Common myeloid progenitor, CD34-positive (primary cell): ENCODE results near the gene CAPZA2.

Experiments
- CTCF ChIA-PET: fragments of 350-600 bp; sonication (Branson Sonifier 250); formaldehyde crosslinking; loops from one replicate; lab custom pipeline; 2021; ENCODE audit warnings: antibody characterized with exemption; lab: Charles Lee
- POLR2A ChIA-PET: fragments of 350-600 bp; sonication (Branson Sonifier 250); formaldehyde crosslinking; loops from one replicate; lab custom pipeline; 2021; ENCODE audit warnings: antibody characterized with exemption; lab: Charles Lee
- DNase-seq, 3 donors: peaks; one replicate each; pipeline versions ENCODE4 v3.0.0 to v3.0.0-alpha.2; 2013
- H3K27ac ChIP-seq, 2 experiments: 1 replicate in 1 of 2; 2 replicates in 1 of 2; pipeline ENCODE4 v1.7.0; 2013; ENCODE audit warnings: inconsistent platforms in 2 of 2, low read length in 2 of 2, mild to moderate bottlenecking in 2 of 2, low read depth in 1 of 2, moderate library complexity in 1 of 2; ENCODE audit not compliant: severe bottlenecking in 2 of 2, insufficient read depth in 1 of 2, poor library complexity in 1 of 2
- H3K27me3 ChIP-seq, 5 experiments: replicated peaks in 2 of 5; 1 replicate in 3 of 5; 2 replicates in 2 of 5; pipeline versions ENCODE4 v1.6.1 to v1.7.0; 2013; ENCODE audit warnings: low read length in 4 of 5, mild to moderate bottlenecking in 2 of 5, moderate library complexity in 2 of 5, inconsistent platforms in 1 of 5; ENCODE audit not compliant: insufficient read depth in 5 of 5, control insufficient read depth in 4 of 5
- H3K36me3 ChIP-seq, 4 experiments: 1 replicate in 2 of 4; 2 replicates in 2 of 4; pipeline versions ENCODE4 v1.6.1 to v1.7.0; 2013; ENCODE audit warnings: low read length in 3 of 4, control low read depth in 1 of 4, mild to moderate bottlenecking in 1 of 4; ENCODE audit not compliant: control insufficient read depth in 4 of 4, insufficient read depth in 4 of 4
- H3K4me1 ChIP-seq, 4 experiments: 1 replicate in 3 of 4; 2 replicates in 1 of 4; pipeline versions ENCODE4 v1.6.1 to v1.7.1; 2013; ENCODE audit warnings: low read length in 3 of 4, mild to moderate bottlenecking in 3 of 4, control low read depth in 1 of 4, inconsistent platforms in 1 of 4, moderate library complexity in 1 of 4; ENCODE audit not compliant: control insufficient read depth in 4 of 4, insufficient read depth in 4 of 4; ENCODE audit errors: control extremely low read depth in 1 of 4
- H3K4me3 ChIP-seq, 7 experiments: 1 replicate in 4 of 7; 2 replicates in 3 of 7; pipeline versions ENCODE4 v1.5.1 to v1.7.0; 2013; ENCODE audit warnings: mild to moderate bottlenecking in 7 of 7, low read length in 6 of 7, moderate library complexity in 6 of 7, inconsistent platforms in 2 of 7, low read depth in 2 of 7, control low read depth in 1 of 7; ENCODE audit not compliant: insufficient read depth in 4 of 7, control insufficient read depth in 1 of 7; ENCODE audit errors: extremely low read depth in 1 of 7
- H3K9me3 ChIP-seq, 5 experiments: 1 replicate in 4 of 5; 2 replicates in 1 of 5; pipeline versions ENCODE4 v1.6.1 to v1.7.1; 2013; ENCODE audit warnings: low read length in 4 of 5, mild to moderate bottlenecking in 2 of 5, inconsistent platforms in 1 of 5, low read depth in 1 of 5, moderate library complexity in 1 of 5; ENCODE audit not compliant: control insufficient read depth in 4 of 5, insufficient read depth in 2 of 5; ENCODE audit errors: control extremely low read depth in 1 of 5
- WGBS: methylation state at CpG from one replicate; pipeline ENCODE4 v1.1.5; 2013; ENCODE audit not compliant: insufficient coverage; 5-methylcytosine and 5-hydroxymethylcytosine counted together

CAPZA2 gene

GRCh38 chr7:116906391-116906790, 44.0 kb downstream of the CAPZA2 start:
- no peaks in the 10 kb centered on the region for H3K9me3 ChIP-seq
- WGBS = 100% methylated on average over 1 of the region's 1 CpG
- no peaks in the 10 kb centered on the region for H3K4me1 ChIP-seq
- H3K4me3 ChIP-seq = no peak overlapping the region
- no peak overlapping the region for H3K27ac ChIP-seq
- ChIA-PET POLR2A (no interaction called here), CTCF (no interaction called here)
- H3K27me3 ChIP-seq = no peaks in the 10 kb centered on the region
- peaks cover 12 to 63% (median 33%) of the 10 kb centered on the region in 4 experiments for H3K36me3 ChIP-seq
- DNase-seq = no peak

GRCh38 chr7:116910383-116910782, 48.0 kb downstream of the CAPZA2 start:
- POLR2A ChIA-PET = no interaction called here
- no peak overlapping the region for H3K4me3 ChIP-seq
- no peaks in the 10 kb centered on the region for H3K27me3 ChIP-seq
- no peak for DNase-seq
- CTCF ChIA-PET = interaction anchor here (1.6 kb wide), 1 partner anchor 14 kb away, joined by 5 read pairs; no protein-coding TSS in a partner anchor
- H3K9me3 ChIP-seq = peaks cover 0 to 8% (median 0%) of the 10 kb centered on the region in 5 experiments
- H3K27ac ChIP-seq = no peak overlapping the region
- no peaks in the 10 kb centered on the region for H3K4me1 ChIP-seq
- 100% methylated on average over 1 of the region's 6 CpGs for WGBS
- peaks cover 23 to 79% (median 49%) of the 10 kb centered on the region in 4 experiments for H3K36me3 ChIP-seq

- DNase-seq = no peak
- peaks cover 29 to 82% (median 48%) of the 10 kb centered on the region in 4 experiments for H3K36me3 ChIP-seq
- CTCF ChIA-PET = interaction anchor here (1.3 to 1.5 kb wide), 2 partner anchors 11 to 21 kb away, joined by 3 to 5 read pairs; no protein-coding TSS in a partner anchor
- no peak overlapping the region for H3K27ac ChIP-seq
- no peak overlapping the region for H3K4me3 ChIP-seq
- peaks cover 0 to 8% (median 0%) of the 10 kb centered on the region in 5 experiments for H3K9me3 ChIP-seq
- POLR2A ChIA-PET = interaction anchor here (0.6 kb wide), 1 partner anchor 218 kb away, joined by 3 read pairs; no protein-coding TSS in a partner anchor
- no CpG with 5 or more reads among the region's 1 CpG for WGBS
- no peaks in the 10 kb centered on the region for H3K4me1 ChIP-seq
- H3K27me3 ChIP-seq = no peaks in the 10 kb centered on the region
These were observed 49.4 kb downstream of the CAPZA2 start for GRCh38 chr7:116911801-116912200.

- H3K27me3 ChIP-seq = no peaks in the 10 kb centered on the region
- ChIA-PET POLR2A (interaction anchor here (0.6 kb wide), 1 partner anchor 217 kb away, joined by 3 read pairs; no protein-coding TSS in a partner anchor), CTCF (interaction anchor here (1.3 to 1.5 kb wide), 2 partner anchors 11 to 20 kb away, joined by 3 to 5 read pairs; no protein-coding TSS in a partner anchor)
- H3K4me3 ChIP-seq = peak overlapping the region in 1 of 7 experiments; percentile 4
- H3K27ac ChIP-seq = no peak overlapping the region
- H3K9me3 ChIP-seq = peaks cover 0 to 8% (median 0%) of the 10 kb centered on the region in 5 experiments
- DNase-seq = no peak
- WGBS = no CpG with 5 or more reads among the region's 1 CpG
- H3K36me3 ChIP-seq = peaks cover 29 to 82% (median 47%) of the 10 kb centered on the region in 4 experiments
- no peaks in the 10 kb centered on the region for H3K4me1 ChIP-seq
These were observed 50.0 kb downstream of the CAPZA2 start for GRCh38 chr7:116912269-116912909.

GRCh38 chr7:116918704-116919103, 56.3 kb downstream of the CAPZA2 start:
- DNase-seq = no peak
- ChIA-PET POLR2A (interaction anchor here (0.7 kb wide), 1 partner anchor 1378 kb away, joined by 5 read pairs; no protein-coding TSS in a partner anchor), CTCF (interaction anchor here (0.9 kb wide), 1 partner anchor 11 kb away, joined by 3 read pairs; no protein-coding TSS in a partner anchor)

GRCh38 chr7:116920359-116920758, 58.0 kb downstream of the CAPZA2 start:
- no peaks in the 10 kb centered on the region for H3K4me1 ChIP-seq
- H3K27me3 ChIP-seq = no peaks in the 10 kb centered on the region
- ChIA-PET POLR2A (no interaction called here), CTCF (interaction anchor here (0.7 to 1.5 kb wide), 4 partner anchors 50 to 206 kb away, joined by 3 to 4 read pairs (median 3); no protein-coding TSS in a partner anchor)
- H3K4me3 ChIP-seq = no peak overlapping the region
- H3K36me3 ChIP-seq = peaks cover 12 to 30% (median 22%) of the 10 kb centered on the region in 4 experiments
- H3K27ac ChIP-seq = no peak overlapping the region
- no peaks in the 10 kb centered on the region for H3K9me3 ChIP-seq
- no peak for DNase-seq

More at GRCh38 chr7:116918704-116919103, 56.3 kb downstream of the CAPZA2 start:
- H3K27ac ChIP-seq = no peak overlapping the region
- H3K9me3 ChIP-seq = no peaks in the 10 kb centered on the region
- no CpG with 5 or more reads among the region's 3 CpGs for WGBS
- no peaks in the 10 kb centered on the region for H3K4me1 ChIP-seq
- H3K36me3 ChIP-seq = peaks cover 15 to 43% (median 26%) of the 10 kb centered on the region in 4 experiments
- H3K27me3 ChIP-seq = no peaks in the 10 kb centered on the region
- H3K4me3 ChIP-seq = no peak overlapping the region

- CTCF ChIA-PET = interaction anchor here (1.0 to 1.3 kb wide), 2 partner anchors 8 to 11 kb away, joined by 3 read pairs; no protein-coding TSS in a partner anchor
These were observed 60.2 kb downstream of the CAPZA2 start for GRCh38 chr7:116922545-116922944.

More at GRCh38 chr7:116922545-116922944, 60.2 kb downstream of the CAPZA2 start:
- Histone ChIP-seq H3K4me3 (no peak overlapping the region), H3K27me3 (no peaks in the 10 kb centered on the region), H3K4me1 (no peaks in the 10 kb centered on the region), H3K27ac (no peak overlapping the region), H3K9me3 (no peaks in the 10 kb centered on the region), H3K36me3 (peaks cover 4 to 17% (median 9%) of the 10 kb centered on the region in 4 experiments)
- POLR2A ChIA-PET = no interaction called here
- no peak for DNase-seq
- 69% methylated on average over 5 of the region's 5 CpGs for WGBS
